ENCODE results near the gene TBX3.

The TBX3 gene

GRCh38 chr12:114682106-114682784 lies 1.7 kb downstream of the TBX3 start:
- no peak for DNase-seq

- no peak for DNase-seq
Measured at GRCh38 chr12:114681116-114681871, 2.7 kb downstream of the TBX3 start.

- DNase-seq, result no peak
Measured at GRCh38 chr12:114680604-114681069, 3.3 kb downstream of the TBX3 start.

- DNase-seq, result no peak
Measured at GRCh38 chr12:114679942-114680341, 4.0 kb downstream of the TBX3 start.

- no peak for DNase-seq
Measured at GRCh38 chr12:114679452-114679875, 4.5 kb downstream of the TBX3 start.

- DNase-seq, result no peak
Measured at GRCh38 chr12:114678718-114679117, 5.3 kb downstream of the TBX3 start.

- DNase-seq, result no peak
Measured at GRCh38 chr12:114678028-114678427, 5.9 kb downstream of the TBX3 start.

- no peak for DNase-seq
Measured at GRCh38 chr12:114676142-114676741, 7.7 kb downstream of the TBX3 start.

- DNase-seq, result no peak
Measured at GRCh38 chr12:114674251-114675047, 9.5 kb downstream of the TBX3 start.

- DNase-seq, result no peak
Measured at GRCh38 chr12:114673901-114674250, 10.1 kb downstream of the TBX3 start.

- no peak for DNase-seq
Measured at GRCh38 chr12:114673169-114673833, 10.7 kb downstream of the TBX3 start.

- DNase-seq, result no peak
Measured at GRCh38 chr12:114672817-114673168, 11.2 kb downstream of the TBX3 start.

- no peak for DNase-seq
Measured at GRCh38 chr12:114671443-114672411, 12.2 kb downstream of the TBX3 start.

GRCh38 chr12:114671066-114671442 lies 12.9 kb downstream of the TBX3 start:
- no peak for DNase-seq

GRCh38 chr12:114670291-114670980 lies 13.5 kb downstream of the TBX3 start:
- DNase-seq, result no peak

- DNase-seq, result no peak
Measured at GRCh38 chr12:114669401-114670290, 14.3 kb downstream of the TBX3 start.

- no peak for DNase-seq
Measured at GRCh38 chr12:114668886-114669288, 15.1 kb downstream of the TBX3 start.

GRCh38 chr12:114668151-114668885 lies 15.7 kb downstream of the TBX3 start:
- DNase-seq, result no peak

- no peak for DNase-seq
Measured at GRCh38 chr12:114667669-114668150, 16.3 kb downstream of the TBX3 start.
